ENCODE results near the gene BDP1. TPM values are rescaled to one million over a fixed set of nuclear protein-coding genes. Genes with fewer than 3 reads are reported as not detected.
"Not testable (repeated sequence)": the region's sequence is repeated elsewhere in the genome, so short reads cannot be mapped to it uniquely, and the experiment has no call there.

BDP1 gene
- polyA plus RNA-seq, 4 donors, result 37.3 to 48.5 (median 43.1) TPM

- not testable (repeated sequence) for DNase-seq (ENCODE audit: low read depth in 4 of 4, low spot score in 3 of 4)
Observed at GRCh38 chr5:71552026-71552749, 96.7 kb downstream of the BDP1 start.

GRCh38 chr5:71563161-71563560 lies 107.7 kb downstream of the BDP1 start:
- no peak for DNase-seq (ENCODE audit: low read depth in 4 of 4, low spot score in 3 of 4)

GRCh38 chr5:71564895-71565294 lies 109.4 kb downstream of the BDP1 start:
- DNase-seq (ENCODE audit: low read depth in 4 of 4, low spot score in 3 of 4), result no peak

GRCh38 chr5:71569748-71570509 lies 114.5 kb downstream of the BDP1 start:
- DNase-seq (ENCODE audit: low read depth in 4 of 4, low spot score in 3 of 4), result no peak

GRCh38 chr5:71571811-71572210 lies 116.4 kb downstream of the BDP1 start:
- DNase-seq (ENCODE audit: low read depth in 4 of 4, low spot score in 3 of 4), result not testable (repeated sequence)

- peak in 2 of 4 donors; percentile 3 to 6 for DNase-seq (ENCODE audit: low read depth in 4 of 4, low spot score in 3 of 4)
Observed at GRCh38 chr5:71573591-71573990, 118.1 kb downstream of the BDP1 start.

- DNase-seq (ENCODE audit: low read depth in 4 of 4, low spot score in 3 of 4), result not testable (repeated sequence)
Observed at GRCh38 chr5:71575588-71575987, 120.1 kb downstream of the BDP1 start.

- no peak for DNase-seq (ENCODE audit: low read depth in 4 of 4, low spot score in 3 of 4)
Observed at GRCh38 chr5:71576241-71576640, 120.8 kb downstream of the BDP1 start.

GRCh38 chr5:71577839-71578238 lies 122.4 kb downstream of the BDP1 start:
- DNase-seq (ENCODE audit: low read depth in 4 of 4, low spot score in 3 of 4), result not testable (repeated sequence)

GRCh38 chr5:71582945-71583584 lies 127.6 kb downstream of the BDP1 start:
- no peak for DNase-seq (ENCODE audit: low read depth in 4 of 4, low spot score in 3 of 4)

- peak in 1 of 4 donors; percentile 1 for DNase-seq (ENCODE audit: low read depth in 4 of 4, low spot score in 3 of 4)
Observed at GRCh38 chr5:71586052-71586940, 130.8 kb downstream of the BDP1 start.

- peak; percentile 74 to 88 (median 86) for DNase-seq (ENCODE audit: low read depth in 4 of 4, low spot score in 3 of 4)
Observed at GRCh38 chr5:71586941-71587765, 131.7 kb downstream of the BDP1 start, which contains the start of gene MCCC2. MCCC2 (plus strand) TSS chr5:71587340; CDS start chr5:71587426, 86 bp downstream.

GRCh38 chr5:71587766-71588532 lies 132.5 kb downstream of the BDP1 start:
- DNase-seq (ENCODE audit: low read depth in 4 of 4, low spot score in 3 of 4), result peak in 1 of 4 donors; percentile 0

- DNase-seq (ENCODE audit: low read depth in 4 of 4, low spot score in 3 of 4), result no peak
Observed at GRCh38 chr5:71588533-71588885, 133.1 kb downstream of the BDP1 start.

- DNase-seq (ENCODE audit: low read depth in 4 of 4, low spot score in 3 of 4), result no peak
Observed at GRCh38 chr5:71589903-71590302, 134.5 kb downstream of the BDP1 start.

- DNase-seq (ENCODE audit: low read depth in 4 of 4, low spot score in 3 of 4), result no peak
Observed at GRCh38 chr5:71591100-71591499, 135.6 kb downstream of the BDP1 start.

GRCh38 chr5:71596169-71596568 lies 140.7 kb downstream of the BDP1 start:
- DNase-seq (ENCODE audit: low read depth in 4 of 4, low spot score in 3 of 4), result no peak

GRCh38 chr5:71597001-71597400 lies 141.6 kb downstream of the BDP1 start:
- DNase-seq (ENCODE audit: low read depth in 4 of 4, low spot score in 3 of 4), result no peak

- DNase-seq (ENCODE audit: low read depth in 4 of 4, low spot score in 3 of 4), result no peak
Observed at GRCh38 chr5:71600783-71601182, 145.3 kb downstream of the BDP1 start.
